ENCODE data around the gene HLA-A. TPM values are rescaled to one million over a fixed set of nuclear protein-coding genes. Genes with fewer than 3 reads are reported as not detected.
"Not testable (repeated sequence)": the region's sequence is repeated elsewhere in the genome, so short reads cannot be mapped to it uniquely, and the experiment has no call there.

The HLA-A gene
- total RNA-seq, 1 donor from 2014 or later: 660 TPM

GRCh38 chr6:29959467-29959866 lies 17.1 kb downstream of the HLA-A start:
- DNase-seq (ENCODE audit: low read depth, low spot score): no peak

GRCh38 chr6:29961966-29962365 lies 19.6 kb downstream of the HLA-A start:
- no peak for DNase-seq (ENCODE audit: low read depth, low spot score)

DNA sequence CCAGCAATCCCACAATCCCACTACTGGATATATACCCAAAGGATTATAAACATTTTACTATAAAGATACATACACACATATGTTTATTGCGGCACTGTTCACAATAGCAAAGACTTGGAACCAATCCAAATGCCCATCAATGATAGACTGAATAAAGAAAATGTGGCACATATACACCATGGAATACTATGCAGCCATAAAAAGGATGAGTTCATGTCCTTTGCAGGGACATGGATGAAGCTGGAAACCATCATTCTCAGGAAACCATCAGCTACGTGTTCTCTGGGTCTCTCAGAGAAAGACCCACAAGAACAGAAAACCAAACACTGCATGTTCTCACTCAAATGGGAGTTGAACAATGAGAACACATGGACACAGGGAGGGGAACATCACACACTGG lies 21.4 kb downstream of the HLA-A start:
- not testable (repeated sequence) for DNase-seq (ENCODE audit: low read depth, low spot score)

GRCh38 chr6:29964518-29964886 lies 22.2 kb downstream of the HLA-A start:
- no peak for DNase-seq (ENCODE audit: low read depth, low spot score)

- peak; percentile 79 for DNase-seq (ENCODE audit: low read depth, low spot score)
Measured at GRCh38 chr6:29964887-29965562, 22.7 kb downstream of the HLA-A start.

GRCh38 chr6:29965563-29965872 lies 23.2 kb downstream of the HLA-A start:
- DNase-seq (ENCODE audit: low read depth, low spot score): no peak

- no peak for DNase-seq (ENCODE audit: low read depth, low spot score)
Measured at GRCh38 chr6:29965873-29966601, 23.7 kb downstream of the HLA-A start.

DNA sequence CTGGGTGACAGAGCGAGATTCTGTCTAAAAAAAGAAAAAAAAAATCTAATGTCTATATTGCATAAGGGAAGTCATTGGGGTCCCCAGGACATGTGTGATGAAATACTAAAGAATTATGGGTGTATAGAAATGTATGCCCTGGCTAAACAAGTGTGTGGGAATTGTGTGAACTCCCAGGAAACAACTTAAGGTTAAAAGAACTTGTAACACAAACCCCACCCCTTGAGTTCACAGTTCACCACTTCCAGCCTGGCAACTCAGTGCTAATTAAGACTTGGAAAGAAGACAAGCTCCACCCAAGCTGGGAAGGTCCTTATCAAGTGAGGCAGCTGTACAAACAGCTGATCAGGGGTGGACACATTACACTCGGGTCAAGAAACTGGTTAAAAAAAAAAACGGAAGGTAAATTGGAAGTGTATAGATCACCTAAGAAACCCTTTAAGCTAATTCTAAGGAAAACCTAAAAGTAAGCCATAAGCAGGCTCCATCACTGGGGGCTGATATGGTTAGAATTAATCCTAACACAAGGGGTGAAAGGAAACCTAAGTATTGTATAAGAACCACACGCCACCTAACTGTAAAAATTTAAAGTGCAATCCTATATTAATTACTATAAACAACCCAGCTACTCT lies 25.2 kb downstream of the HLA-A start:
- peak; percentile 55 for DNase-seq (ENCODE audit: low read depth, low spot score)

DNA sequence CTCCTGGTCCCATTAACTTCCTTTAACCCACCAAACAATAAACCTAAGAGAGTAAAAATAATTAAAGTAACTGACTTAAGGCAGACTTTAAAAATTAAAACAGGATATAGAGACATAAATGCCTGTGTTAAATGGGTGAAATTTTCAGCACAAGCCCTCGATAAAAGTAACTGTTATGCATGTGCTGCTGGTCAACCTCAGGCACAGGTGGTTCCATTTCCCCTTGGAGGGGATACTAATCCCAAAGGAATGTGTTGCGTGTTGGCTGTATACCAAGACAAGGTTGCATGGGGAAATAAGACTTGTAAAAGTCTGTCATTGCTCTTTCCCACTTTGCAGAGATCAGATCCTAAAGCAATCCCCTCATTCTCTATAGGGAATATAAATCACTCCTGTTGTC lies 25.8 kb downstream of the HLA-A start:
- peak; percentile 68 for DNase-seq (ENCODE audit: low read depth, low spot score)

- DNase-seq (ENCODE audit: low read depth, low spot score): no peak
Measured at GRCh38 chr6:29968905-29969304, 26.6 kb downstream of the HLA-A start.

- no peak for DNase-seq (ENCODE audit: low read depth, low spot score)
Measured at GRCh38 chr6:29970711-29971110, 28.4 kb downstream of the HLA-A start.

DNA sequence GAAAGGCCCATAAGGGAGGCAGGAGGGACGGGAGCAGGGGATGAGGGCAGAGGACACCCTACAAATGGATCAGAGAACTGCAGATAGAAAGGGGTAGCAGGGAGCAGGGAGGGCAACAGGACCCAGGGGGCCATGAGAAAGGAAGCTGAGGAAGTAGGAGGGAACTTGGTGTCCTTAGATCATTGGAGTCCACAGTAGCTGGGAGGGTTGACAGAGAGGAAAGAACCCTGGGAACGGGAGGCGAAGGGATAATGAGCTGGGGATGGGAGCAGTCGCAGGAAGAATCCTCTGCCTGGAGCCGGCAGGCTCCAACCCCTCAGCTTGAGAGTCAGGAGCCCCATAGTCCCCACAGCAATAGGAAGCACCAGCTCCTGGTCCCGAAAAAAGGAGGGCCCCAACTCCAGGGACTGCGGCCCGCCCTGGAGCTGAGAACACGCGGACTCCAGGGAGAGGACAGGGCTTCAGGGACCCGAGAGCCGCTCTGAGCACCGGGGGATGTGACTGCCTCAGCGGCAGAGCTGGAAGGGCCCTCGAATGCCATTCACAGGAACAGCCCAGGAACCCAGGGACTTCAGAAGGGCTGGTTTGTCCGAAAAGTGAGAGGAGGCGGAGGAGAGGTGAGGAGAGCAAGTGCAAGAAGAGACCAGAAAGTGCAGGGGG lies 32.7 kb downstream of the HLA-A start:
- DNase-seq (ENCODE audit: low read depth, low spot score): no peak

DNA sequence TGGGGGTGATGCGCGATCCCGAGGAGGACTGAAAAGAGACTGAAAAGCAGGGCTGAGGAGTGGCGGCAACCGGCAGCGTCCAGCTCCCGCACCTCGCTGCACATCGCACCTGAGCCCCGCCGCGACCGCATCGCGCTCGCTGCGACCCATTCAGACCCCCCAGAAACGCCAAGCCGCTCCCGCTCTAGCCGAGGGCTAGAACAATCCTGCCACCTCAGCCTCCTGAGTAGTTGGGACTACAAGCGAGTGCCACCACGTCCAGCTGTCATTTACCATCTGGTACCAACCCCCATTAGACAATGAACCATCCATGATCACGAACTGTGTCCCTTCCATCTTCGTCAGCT lies 33.2 kb downstream of the HLA-A start:
- DNase-seq (ENCODE audit: low read depth, low spot score): no peak

- no peak for DNase-seq (ENCODE audit: low read depth, low spot score)
Measured at GRCh38 chr6:29976253-29976587, 33.9 kb downstream of the HLA-A start.

DNA sequence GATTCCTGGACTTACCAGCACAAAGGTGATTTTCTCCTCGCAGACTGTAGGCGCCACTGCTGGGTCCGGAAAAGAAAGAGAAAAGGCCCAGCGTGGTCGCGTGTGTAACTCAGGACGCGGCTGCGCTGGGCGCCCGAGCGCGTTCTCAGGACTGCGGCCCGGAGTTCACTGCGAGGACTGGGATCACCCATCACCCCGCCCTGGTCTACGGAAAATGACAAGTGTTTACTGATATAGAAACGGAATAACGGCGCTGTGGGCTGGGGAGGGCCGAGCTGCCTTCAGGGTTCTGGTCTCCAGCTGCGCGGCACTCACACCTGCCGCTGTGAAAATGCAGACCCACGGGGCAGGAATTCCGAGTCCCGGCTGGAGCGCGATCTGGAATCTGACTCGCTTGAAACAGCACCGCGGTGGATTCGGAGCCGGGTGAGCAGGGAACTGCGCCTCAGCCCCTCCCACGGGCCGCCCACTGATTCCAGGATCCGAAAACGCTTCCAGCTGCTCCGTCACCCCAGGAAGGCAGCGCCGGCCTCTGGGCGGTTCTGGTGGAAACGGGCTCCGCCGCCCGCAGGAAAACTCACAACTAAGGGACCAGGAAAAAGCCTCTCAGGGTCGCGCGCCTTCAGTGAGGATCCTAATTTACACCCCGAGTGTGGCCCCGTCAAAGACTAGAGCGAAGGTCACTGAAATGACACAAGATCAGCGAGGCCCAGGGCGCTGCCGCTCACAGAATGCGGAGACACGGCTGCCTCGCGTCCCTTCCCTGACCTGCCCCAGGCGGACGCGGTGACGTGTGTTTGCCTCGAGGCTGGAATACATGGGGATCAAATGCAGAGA lies 34.5 kb downstream of the HLA-A start:
- no peak for DNase-seq (ENCODE audit: low read depth, low spot score)

- DNase-seq (ENCODE audit: low read depth, low spot score): no peak
Measured at GRCh38 chr6:29977425-29977727, 35.0 kb downstream of the HLA-A start.

DNA sequence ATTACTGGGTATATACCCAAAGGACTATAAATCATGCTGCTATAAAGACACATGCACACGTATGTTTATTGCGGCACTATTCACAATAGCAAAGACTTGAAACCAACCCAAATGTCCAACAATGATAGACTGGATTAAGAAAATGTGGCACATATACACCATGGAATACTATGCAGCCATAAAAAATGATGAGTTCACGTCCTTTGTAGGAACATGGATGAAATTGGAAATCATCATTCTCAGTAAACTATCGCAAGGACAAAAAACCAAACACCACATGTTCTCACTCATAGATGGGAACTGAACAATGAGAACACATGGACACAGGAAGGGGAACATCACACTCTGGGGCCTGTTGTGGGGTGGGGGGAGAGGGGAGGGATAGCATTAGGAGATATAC lies 37.7 kb downstream of the HLA-A start:
- not testable (repeated sequence) for DNase-seq (ENCODE audit: low read depth, low spot score)

- no peak for DNase-seq (ENCODE audit: low read depth, low spot score)
Measured at GRCh38 chr6:29980511-29980910, 38.2 kb downstream of the HLA-A start.

DNA sequence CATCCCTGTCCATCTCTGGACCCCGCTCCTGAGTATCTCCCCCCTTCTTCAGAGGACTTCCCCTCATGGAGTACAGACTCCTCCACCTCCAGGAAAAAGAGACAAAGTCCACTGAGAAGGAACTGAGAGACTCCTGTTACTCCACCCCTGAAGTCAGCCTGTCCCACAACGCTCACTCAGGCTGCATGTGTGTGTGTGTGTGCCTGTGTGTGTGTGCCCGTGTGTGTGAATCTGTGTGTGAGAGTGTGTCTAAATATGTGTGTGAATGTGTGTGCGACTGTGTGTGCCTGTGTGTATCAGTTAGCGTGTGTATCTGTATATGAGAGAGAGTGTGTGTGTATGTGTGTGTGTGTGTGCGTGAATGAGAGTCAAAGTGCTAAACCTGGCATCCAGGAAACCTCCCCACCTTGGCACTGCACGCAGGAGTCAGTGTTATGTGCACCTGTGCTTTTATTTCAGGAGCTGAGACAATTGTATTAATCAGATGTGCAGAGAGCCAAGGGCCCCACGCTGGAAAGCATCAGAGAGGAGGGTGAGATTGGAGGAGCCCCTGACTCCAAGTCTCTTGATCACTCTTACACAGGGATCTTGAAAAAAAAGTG lies 39.0 kb downstream of the HLA-A start:
- DNase-seq (ENCODE audit: low read depth, low spot score): no peak

GRCh38 chr6:29982097-29982496 lies 39.8 kb downstream of the HLA-A start:
- DNase-seq (ENCODE audit: low read depth, low spot score): no peak

DNA sequence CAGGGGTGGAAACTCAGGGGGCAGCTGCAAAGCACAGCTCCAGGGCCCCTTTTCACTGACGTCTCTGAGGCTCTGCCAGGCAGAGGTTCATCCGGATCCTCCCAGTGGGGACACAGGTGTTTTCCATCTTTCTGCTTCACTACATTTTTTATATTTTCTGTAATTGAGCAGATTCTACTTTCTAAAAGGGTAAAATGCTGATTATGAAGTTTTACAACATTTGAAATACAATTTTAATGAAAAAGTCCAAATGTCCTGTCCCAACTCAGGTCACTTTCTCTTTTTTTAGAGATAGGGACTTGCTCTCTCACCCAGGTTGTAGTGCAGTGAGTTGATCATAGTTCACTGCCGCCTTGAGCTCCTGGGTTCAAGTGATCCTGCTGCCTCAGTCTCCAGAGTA lies 41.9 kb downstream of the HLA-A start:
- DNase-seq (ENCODE audit: low read depth, low spot score): no peak

- DNase-seq (ENCODE audit: low read depth, low spot score): no peak
Measured at GRCh38 chr6:29984992-29985391, 42.7 kb downstream of the HLA-A start.
